PC-9 (cell line): Measurements from ENCODE around the gene TPM3.

Experiments used
- CTCF ChIP-seq: fragments of 200-600 bp; sonication (generic); conservative IDR thresholded peaks from 2 replicates; pipeline ENCODE4 v1.6.1; 2017; ENCODE audit warnings: mixed run types, antibody characterized with exemption, mild to moderate bottlenecking, moderate library complexity
- EZH2 ChIP-seq: fragments of 200-600 bp; sonication (generic); IDR thresholded peaks from 2 replicates; pipeline ENCODE4 v1.8.0; 2017; ENCODE audit warnings: antibody characterized with exemption, low read depth

GRCh38 chr1:154158307-154159125 lies 33.4 kb downstream of the TPM3 start:
- no peak for TF ChIP-seq EZH2
- TF ChIP-seq CTCF: no peak
